Measurements from ENCODE around the gene MRPL58.
"Not testable (repeated sequence)": the region's sequence is repeated elsewhere in the genome, so short reads cannot be mapped to it uniquely, and the experiment has no call there.

MRPL58 gene

DNA sequence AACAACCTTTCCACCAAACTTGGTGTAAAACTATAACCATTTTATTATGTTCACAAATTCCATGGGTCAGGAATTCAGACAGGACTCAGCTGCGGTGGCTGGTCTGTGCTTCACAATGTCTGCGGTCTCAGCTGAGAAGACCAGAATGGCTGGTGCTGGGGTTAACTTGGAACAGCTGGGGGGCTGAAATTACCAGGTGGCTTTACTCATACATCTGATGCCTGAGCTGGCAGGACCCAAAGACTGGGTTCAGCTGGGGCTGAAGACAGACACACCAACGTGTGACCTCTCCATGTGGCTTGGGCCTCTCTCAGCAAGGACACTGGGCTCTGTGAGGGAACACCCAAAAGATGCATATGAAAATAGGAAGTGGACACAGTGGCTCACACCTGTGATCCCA lies 34.2 kb upstream of the MRPL58 start:
- TF ChIP-seq, protein P1, sequence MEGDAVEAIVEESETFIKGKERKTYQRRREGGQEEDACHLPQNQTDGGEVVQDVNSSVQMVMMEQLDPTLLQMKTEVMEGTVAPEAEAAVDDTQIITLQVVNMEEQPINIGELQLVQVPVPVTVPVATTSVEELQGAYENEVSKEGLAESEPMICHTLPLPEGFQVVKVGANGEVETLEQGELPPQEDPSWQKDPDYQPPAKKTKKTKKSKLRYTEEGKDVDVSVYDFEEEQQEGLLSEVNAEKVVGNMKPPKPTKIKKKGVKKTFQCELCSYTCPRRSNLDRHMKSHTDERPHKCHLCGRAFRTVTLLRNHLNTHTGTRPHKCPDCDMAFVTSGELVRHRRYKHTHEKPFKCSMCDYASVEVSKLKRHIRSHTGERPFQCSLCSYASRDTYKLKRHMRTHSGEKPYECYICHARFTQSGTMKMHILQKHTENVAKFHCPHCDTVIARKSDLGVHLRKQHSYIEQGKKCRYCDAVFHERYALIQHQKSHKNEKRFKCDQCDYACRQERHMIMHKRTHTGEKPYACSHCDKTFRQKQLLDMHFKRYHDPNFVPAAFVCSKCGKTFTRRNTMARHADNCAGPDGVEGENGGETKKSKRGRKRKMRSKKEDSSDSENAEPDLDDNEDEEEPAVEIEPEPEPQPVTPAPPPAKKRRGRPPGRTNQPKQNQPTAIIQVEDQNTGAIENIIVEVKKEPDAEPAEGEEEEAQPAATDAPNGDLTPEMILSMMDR (conservative IDR thresholded peaks at IDR 0.05; ENCODE audit: control insufficient read depth, insufficient read depth, low read depth, low read length), result no peak
- DNase-seq (ENCODE audit: low read depth), result no peak
- H3K4me3 ChIP-seq (ENCODE audit: control insufficient read depth, low read depth, low read length), result no peak overlapping the region

DNA sequence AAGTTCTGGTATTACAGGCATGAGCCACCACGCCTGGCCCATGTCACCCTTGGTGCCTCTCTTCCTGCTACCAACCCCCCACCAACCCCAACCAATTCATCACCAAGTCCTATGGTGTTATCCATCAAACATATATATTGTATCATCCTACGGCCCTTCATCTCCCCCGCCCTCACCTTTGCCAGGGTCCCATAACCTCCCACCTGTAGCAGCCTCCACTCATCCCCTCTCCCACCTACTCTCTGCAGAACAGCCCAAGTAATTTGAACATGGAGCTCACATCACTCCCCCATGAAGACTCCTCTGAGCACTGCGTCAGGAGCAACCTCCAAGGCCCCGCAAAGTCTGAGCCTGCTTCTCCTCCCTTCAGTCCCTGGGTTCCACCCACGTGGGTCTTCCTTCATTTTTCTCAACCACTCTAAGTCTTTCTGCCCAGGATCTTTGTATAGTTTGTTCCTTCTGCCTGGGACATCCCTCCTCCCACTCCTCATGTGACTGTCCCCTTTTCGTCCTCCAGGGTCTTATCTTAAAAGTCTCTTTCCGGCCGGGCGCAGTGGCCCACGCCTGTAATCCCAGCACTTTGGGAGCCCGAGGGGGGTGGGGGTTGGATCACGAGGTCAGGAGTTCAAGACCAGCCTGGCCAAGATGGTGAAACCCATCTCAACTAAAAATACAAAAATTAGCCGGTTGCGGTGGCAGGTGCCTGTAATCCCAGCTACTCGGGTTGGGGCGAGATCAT lies 32.9 kb upstream of the MRPL58 start:
- no peak for DNase-seq (ENCODE audit: low read depth)
- TF ChIP-seq, protein P1 (conservative IDR thresholded peaks at IDR 0.05; ENCODE audit: control insufficient read depth, insufficient read depth, low read depth, low read length), result no peak

DNA sequence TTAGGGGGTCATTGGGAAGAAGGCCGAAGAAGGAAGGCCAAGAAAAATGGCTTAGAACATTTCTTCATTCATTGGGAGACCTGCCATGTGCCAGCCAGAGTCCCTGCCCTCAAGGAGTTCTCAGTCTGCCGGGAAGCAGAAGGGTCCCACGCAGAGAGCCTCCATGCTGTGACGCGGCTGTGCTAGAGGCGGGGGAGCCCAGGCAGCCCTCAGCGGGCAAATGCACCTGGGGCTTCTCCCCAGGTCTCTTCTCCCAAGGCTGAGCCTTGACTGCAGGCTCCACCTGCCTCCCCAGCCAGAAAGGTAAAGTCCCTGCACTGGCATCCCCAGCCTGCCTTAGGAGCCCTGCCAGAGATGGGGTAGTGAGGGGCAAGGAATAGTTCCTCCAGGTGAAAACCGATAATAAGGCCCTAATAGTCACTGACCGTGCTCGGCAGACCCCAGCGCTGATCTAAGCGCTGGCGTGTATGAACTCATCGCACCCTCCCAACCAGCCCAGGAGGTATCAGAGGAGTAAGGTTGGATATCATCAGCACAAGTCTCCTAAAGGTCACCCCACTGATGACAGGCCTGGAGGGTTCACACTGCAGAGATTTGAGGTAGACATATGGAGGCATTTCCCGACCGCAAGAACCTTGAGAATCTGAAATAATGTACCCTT lies 31.0 kb upstream of the MRPL58 start:
- TF ChIP-seq, protein P1 (conservative IDR thresholded peaks at IDR 0.05; ENCODE audit: control insufficient read depth, insufficient read depth, low read depth, low read length), result no peak
- peak overlapping the region; percentile 65 for H3K4me3 ChIP-seq (ENCODE audit: control insufficient read depth, low read depth, low read length)
- no peak for DNase-seq (ENCODE audit: low read depth)

More for the DNA sequence above, 32.9 kb upstream of the MRPL58 start:
- no peak overlapping the region for H3K4me3 ChIP-seq (ENCODE audit: control insufficient read depth, low read depth, low read length)

DNA sequence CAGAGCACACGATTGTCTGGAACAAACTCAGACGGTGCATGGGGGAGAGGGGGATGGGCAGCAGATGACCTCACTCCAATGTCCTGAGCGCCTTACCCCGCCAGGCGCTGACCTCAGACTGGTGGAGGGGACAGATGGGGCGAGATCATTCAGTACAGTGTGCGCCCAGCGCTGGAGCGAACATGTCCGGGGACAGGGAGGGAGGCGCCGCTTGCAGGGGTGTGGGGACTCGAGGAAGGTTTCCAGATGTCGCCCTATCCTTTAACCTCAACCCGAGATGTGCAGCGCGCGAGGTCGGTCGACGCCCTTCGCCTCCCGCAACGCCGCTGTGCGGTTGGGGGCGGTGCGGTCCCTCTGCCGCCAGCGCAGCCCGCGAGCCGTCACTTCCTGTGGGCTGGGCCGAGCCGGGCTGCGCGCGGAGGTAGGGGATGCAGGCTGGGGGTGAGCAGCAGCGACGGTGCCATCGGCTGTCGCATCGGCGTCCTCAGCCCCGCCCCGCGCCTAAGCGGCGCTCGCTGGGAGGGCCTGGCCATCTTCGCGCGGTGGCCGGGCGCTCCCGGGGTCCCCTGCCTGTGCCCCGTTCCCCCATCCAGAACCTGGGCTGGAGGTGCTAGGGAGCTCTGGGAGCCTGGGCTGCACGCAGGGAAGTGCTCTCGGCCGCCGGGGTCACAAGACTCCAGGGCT lies 30.3 kb upstream of the MRPL58 start:
- H3K4me3 ChIP-seq (ENCODE audit: control insufficient read depth, low read depth, low read length), result peak overlapping the region; percentile 65
- TF ChIP-seq, protein P1 (conservative IDR thresholded peaks at IDR 0.05; ENCODE audit: control insufficient read depth, insufficient read depth, low read depth, low read length), result no peak
- peak; percentile 64 for DNase-seq (ENCODE audit: low read depth)

DNA sequence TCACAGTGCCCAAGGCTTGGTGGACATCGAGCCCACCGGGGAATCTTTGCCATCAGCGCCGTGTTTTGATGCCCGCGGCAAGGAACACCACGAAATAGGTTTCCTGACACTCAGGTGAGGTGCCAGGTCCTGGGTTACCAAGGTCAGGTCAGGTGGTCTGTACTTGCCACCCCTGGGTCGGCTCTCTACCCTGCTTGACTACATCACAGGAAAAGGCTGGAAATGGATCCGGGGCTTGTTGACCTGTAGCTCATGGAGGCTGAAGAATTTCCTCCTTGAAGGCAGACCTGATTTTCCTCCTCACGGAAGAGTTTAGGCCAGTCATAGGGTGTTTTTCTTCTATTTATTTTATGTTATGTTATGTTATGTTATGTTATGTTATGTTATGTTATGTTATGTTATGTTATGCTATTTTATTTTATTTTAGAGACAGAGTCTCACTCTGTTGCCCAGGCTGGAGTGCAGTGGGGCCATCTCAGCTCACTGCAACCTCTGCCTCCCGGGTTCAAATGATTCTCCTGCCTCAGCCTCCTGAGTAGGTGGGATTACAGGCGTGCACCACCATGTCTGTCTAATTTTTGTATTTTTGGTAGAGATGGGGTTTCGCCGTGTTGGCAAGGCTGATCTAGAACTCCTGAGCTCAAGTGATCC lies 29.7 kb upstream of the MRPL58 start:
- peak overlapping the region; percentile 65 for H3K4me3 ChIP-seq (ENCODE audit: control insufficient read depth, low read depth, low read length)

DNA sequence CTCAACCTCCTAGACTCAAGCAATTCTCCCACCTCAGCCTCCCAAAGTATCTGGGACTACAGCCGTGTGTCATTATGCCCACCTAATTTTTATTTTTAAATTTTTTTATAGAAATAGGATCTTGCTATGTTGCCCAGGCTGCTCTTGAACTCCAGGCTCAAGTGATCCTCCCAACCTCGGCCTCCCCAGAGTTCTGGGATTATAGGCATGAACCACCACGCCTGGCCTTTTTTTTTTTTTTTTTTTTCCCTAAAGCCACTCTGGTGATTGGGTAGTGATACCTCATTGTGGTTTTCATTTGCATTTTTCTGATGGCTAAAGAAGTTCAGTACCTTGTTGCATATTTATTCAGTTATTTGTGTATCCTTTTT lies 26.3 kb upstream of the MRPL58 start:
- no peak overlapping the region for H3K4me3 ChIP-seq (ENCODE audit: control insufficient read depth, low read depth, low read length)
- TF ChIP-seq, protein P1 (conservative IDR thresholded peaks at IDR 0.05; ENCODE audit: control insufficient read depth, insufficient read depth, low read depth, low read length), result no peak
- DNase-seq (ENCODE audit: low read depth), result no peak

More for the DNA sequence above, 29.7 kb upstream of the MRPL58 start:
- not testable (repeated sequence) for DNase-seq (ENCODE audit: low read depth)

All from fibroblast of mammary gland (primary cell).